ENCODE measurements around the gene RASA3. TPM values are rescaled to one million over a fixed set of nuclear protein-coding genes. Genes with fewer than 3 reads are reported as not detected.

Gene RASA3
- total RNA-seq, 4 donors from 2014 or later = 28.1 to 73.4 (median 56.8) TPM

- DNase-seq (ENCODE audit: low spot score) = no peak
- TF ChIP-seq CTCF (IDR thresholded peaks at IDR 0.05) = no peak
- ATAC-seq (ENCODE audit: low FRiP score) = no peak
These were observed 44.2 kb downstream of the RASA3 start for GRCh38 chr13:114088234-114088633.

DNA sequence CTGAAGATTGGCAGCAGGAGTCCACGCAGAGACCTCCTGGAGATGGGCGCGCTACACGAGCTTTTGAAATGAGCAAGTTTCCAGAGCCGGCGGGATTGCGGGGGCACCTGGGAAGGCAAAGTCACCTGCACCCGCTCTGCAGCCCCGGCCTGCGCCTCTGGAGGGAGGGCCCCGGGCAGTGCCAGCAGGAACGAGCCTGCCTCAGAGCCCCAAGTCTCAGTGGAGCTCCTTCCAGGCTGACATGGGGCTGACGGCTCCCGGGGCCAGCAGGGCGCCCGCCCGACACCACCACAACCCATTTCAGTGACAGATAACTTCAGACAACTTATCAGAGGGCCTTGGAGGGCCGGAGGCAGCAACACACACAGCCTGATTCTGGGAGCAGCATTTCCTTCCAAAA lies 45.0 kb downstream of the RASA3 start:
- DNase-seq (ENCODE audit: low spot score) (peak; percentile 8), ATAC-seq (ENCODE audit: low FRiP score) (peak; percentile 24)
- TF ChIP-seq CTCF (IDR thresholded peaks at IDR 0.05) = no peak

DNA sequence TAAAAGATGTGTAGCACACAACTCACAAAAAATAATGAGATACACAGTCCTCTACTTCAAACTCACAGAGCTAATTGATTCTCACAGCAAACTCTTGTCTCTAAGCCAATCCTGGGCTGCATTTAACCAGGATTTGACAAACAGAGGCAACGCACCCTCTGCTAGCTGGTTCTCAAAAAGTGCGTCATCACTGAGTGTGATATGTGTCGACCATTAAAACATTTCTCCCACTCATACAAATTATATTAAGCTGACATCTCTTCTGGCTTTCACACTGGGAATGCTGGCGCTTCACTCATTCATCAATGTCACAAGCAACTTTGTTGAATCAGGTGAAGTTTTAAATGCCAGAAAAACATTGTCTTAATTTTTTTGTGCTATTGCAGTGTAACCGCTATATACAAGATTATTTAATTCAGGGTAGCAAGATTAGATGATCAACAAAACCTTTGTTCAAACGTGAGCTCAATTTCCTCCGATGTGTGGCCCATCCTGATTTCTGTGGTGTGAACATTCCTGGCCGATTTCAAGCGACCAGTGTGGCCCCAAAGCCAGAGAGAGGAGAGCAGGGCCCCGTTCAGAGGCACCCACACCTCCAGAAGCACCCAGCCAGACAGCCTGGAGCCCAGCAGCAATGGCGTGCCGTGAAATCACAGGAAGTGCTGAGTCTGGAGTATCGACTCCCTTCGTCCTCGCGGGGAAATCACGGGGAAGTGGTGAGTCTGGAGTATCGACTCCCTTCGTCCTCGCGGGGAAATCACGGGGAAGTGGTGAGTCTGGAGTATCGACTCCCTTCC lies 49.4 kb downstream of the RASA3 start:
- ATAC-seq (ENCODE audit: low FRiP score) = peak; percentile 23

DNA sequence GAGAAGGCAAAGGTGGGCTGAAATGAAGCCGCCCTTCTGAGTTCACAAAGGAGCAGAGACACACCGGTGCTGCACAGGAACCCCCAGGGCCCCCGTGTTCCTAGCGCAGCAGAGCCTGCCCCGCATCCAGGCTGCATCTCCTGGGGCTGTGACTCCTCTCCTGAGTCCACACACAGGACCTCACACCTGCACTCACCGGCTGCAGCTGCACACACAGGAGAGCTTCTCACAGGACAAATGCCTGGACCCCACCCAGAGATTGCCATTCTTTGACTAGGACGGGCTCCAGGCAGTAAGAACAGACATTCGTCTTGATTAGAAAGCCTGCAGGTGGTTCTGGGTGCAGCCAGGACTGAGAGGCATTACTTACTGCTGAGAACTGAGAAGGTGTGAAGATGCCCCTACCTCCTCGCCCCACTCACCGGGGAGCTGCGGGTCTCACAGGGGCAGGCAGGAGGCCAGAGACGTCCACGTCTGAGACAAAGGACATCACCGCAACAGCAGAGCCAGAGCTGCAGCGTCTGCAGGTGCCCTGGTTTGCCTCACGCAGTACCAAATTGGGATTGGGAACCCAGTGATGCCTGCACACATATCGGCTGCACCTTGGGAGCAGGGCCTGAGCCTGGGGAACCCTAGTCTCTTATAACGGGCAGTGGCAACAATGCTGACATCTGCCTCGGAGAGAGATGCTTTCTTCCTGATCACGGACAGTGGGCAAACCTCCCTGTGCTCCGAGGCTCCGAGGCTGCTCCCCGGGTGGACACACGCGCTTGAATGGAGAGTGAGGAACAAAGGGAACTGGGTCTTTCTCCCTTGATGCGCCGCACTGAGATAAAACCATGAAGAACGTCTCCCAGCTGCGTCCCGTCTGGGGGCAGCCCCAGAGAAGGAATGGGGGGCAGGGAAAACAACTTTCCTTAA lies 50.4 kb downstream of the RASA3 start:
- TF ChIP-seq CTCF (IDR thresholded peaks at IDR 0.05) = no peak
- ATAC-seq (ENCODE audit: low FRiP score) (no peak), DNase-seq (ENCODE audit: low spot score) (peak; percentile 16)

More for the DNA sequence above, 49.4 kb downstream of the RASA3 start:
- peak; percentile 7 for DNase-seq (ENCODE audit: low spot score)
- TF ChIP-seq CTCF (IDR thresholded peaks at IDR 0.05) = no peak

- DNase-seq (ENCODE audit: low spot score) (peak; percentile 18), ATAC-seq (ENCODE audit: low FRiP score) (no peak)
- TF ChIP-seq CTCF (IDR thresholded peaks at IDR 0.05) = no peak
These were observed 51.5 kb downstream of the RASA3 start for GRCh38 chr13:114080739-114081561.
